GM12892 (cell line): Measurements from ENCODE around the gene SNRNP35.
"Not testable (repeated sequence)": the region's sequence is repeated elsewhere in the genome, so short reads cannot be mapped to it uniquely, and the experiment has no call there.

Source experiments
- DNase-seq: peaks from one replicate; pipeline ENCODE4 v3.0.0; 2011; ENCODE audit not compliant: insufficient read length
- FAIRE-seq: peaks from 2 replicates; lab custom pipeline; 2011; peaks lifted over from hg19 to GRCh38; lab: Jason Lieb, UNC
- POLR2A ChIP-seq: IDR thresholded peaks from 2 replicates; pipeline ENCODE4 v1.6.1; 2011; ENCODE audit warnings: low read depth, low read length, control low read depth
- POLR2AphosphoS5 ChIP-seq: IDR thresholded peaks from 2 replicates; pipeline ENCODE4 v1.6.1; 2011; ENCODE audit warnings: low read depth, low read length, control low read depth
- TAF1 ChIP-seq: IDR thresholded peaks from 2 replicates; pipeline ENCODE4 v1.6.1; 2011; ENCODE audit warnings: low read depth, mild to moderate bottlenecking, control low read depth, low read length, borderline replicate concordance

SNRNP35 gene

GRCh38 chr12:123497065-123497464 is 39.1 kb downstream of the SNRNP35 start:
- DNase-seq (no peak), FAIRE-seq (no peak)
- TF ChIP-seq TAF1 (no peak), POLR2A (no peak), POLR2AphosphoS5 (no peak)

- TF ChIP-seq POLR2AphosphoS5 (no peak), TAF1 (no peak), POLR2A (no peak)
- FAIRE-seq (no peak), DNase-seq (no peak)
Measured at GRCh38 chr12:123498126-123498825, 40.3 kb downstream of the SNRNP35 start.

DNA sequence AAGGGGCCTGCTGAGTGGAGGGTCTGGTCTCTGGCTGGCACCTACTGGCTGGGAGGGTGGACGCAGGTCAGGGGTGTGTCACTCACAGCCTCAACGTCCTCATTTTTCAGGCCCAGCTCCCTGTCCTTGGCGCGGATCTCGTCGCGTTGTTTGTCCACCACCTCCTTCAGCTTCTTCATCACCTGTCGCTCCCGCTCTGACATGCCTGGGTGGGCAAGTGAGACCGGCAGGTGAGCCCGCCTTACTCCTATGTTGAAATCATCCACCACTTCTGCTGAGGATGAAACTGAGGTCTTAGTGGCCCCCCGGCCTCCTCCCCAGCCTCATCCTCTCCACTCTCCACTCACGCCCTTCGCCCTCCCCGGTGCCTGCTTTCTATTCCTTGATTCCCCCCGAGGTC is 41.4 kb downstream of the SNRNP35 start:
- no peak for FAIRE-seq
- DNase-seq = no peak
- TF ChIP-seq POLR2A = no peak
- no peak for TF ChIP-seq TAF1

DNA sequence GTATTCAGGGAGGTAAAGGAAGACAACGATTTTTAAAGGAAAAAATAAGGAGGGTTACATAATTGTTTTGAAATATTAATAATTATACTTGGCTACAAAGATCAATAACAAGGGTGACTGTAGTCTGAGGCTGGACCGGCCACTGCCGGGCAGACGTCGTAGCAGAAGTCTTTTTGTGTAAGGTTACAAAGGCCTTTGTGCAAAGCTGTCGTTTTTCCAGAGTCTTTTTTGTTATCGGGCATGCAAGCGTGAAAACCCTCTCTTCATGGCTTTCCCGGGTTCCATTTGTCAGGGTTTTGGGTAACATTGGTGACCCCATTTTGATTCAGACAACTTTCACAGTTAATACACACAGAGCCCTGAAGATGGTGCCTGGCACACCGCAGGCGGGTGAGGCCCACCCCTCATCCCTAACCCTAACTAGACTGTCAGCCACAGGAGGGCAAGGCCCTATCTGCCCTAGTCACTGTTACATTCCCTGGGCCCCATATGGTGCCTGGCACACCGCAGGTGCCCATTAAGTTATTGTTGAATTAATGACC is 44.3 kb downstream of the SNRNP35 start:
- FAIRE-seq (no peak), DNase-seq (no peak)
- no peak for TF ChIP-seq POLR2AphosphoS5
- no peak for TF ChIP-seq TAF1
- no peak for TF ChIP-seq POLR2A

- no peak for DNase-seq
- TF ChIP-seq POLR2AphosphoS5 (no peak), POLR2A (no peak), TAF1 (no peak)
- no peak for FAIRE-seq
Measured at GRCh38 chr12:123506059-123506842, 48.3 kb downstream of the SNRNP35 start.

DNA sequence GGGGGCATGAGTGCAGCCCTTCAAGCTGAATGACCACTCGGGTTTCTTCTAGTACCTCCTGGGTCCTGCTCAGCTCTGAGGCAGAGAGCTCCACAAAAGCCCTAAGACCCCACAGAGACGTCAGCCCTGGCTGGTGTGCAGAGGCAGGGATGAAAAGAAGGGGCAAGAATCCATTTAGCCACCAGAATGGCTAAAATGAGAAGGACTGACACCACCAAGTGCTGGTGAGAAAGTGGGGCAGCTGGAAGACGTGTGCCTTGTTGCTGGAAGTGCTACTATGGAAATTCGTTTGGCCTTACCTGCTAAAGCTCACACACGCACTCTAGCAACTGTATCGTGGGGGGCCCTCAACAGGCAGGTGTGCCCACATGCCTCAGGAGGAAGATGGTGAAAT is 48.9 kb downstream of the SNRNP35 start:
- FAIRE-seq = no peak
- no peak for DNase-seq
- TF ChIP-seq POLR2AphosphoS5 (no peak), TAF1 (no peak), POLR2A (no peak)

GRCh38 chr12:123512838-123513665 is 55.1 kb downstream of the SNRNP35 start:
- no peak for DNase-seq
- no peak for FAIRE-seq
- no peak for TF ChIP-seq POLR2AphosphoS5

DNA sequence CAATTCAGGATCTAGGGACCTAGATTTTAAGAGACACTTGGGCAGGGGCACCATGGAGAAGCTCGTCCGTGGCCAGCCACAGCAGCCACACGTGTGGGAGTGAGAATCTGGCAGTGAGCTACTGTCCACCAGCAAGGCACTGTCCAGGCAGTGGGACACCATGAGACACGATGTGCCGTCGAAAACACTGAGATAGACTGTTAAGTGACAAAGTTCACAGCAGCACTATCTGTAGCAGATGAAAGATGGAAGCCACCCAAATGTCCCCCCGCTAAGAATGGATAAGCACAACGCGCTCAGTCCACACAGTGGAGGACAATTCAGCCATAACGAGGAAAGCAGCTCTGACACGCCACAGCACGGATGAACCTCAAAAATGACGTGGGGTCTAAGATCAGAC is 55.9 kb downstream of the SNRNP35 start:
- no peak for FAIRE-seq
- no peak for DNase-seq
- TF ChIP-seq TAF1 (no peak), POLR2A (no peak), POLR2AphosphoS5 (no peak)

- not testable (repeated sequence) for FAIRE-seq, DNase-seq
Measured at GRCh38 chr12:123514582-123515221, 56.8 kb downstream of the SNRNP35 start.

GRCh38 chr12:123516216-123516780 is 58.4 kb downstream of the SNRNP35 start:
- TF ChIP-seq POLR2AphosphoS5 (no peak), TAF1 (no peak), POLR2A (no peak)
- FAIRE-seq (no peak), DNase-seq (no peak)
